Neural progenitor cell (in vitro differentiated cells): ENCODE data around the gene RPL7A. TPM values are rescaled to one million over a fixed set of nuclear protein-coding genes. Genes with fewer than 3 reads are reported as not detected.
"Not testable (repeated sequence)": the region's sequence is repeated elsewhere in the genome, so short reads cannot be mapped to it uniquely, and the experiment has no call there.

Experiments used
- DNase-seq: peaks from one replicate; pipeline ENCODE4 v3.0.0-alpha.2; 2016; ENCODE audit warnings: low spot score
- H2AFZ ChIP-seq: fragments of 200-600 bp; sonication (generic); replicated peaks from 2 replicates; pipeline ENCODE4 v1.6.1; 2016; ENCODE audit warnings: antibody characterized with exemption
- H3F3A ChIP-seq: fragments of 200-600 bp; sonication (generic); 2 replicates; pipeline ENCODE4 v1.6.1; 2016; ENCODE audit warnings: antibody characterized with exemption, low read depth
- H3K27ac ChIP-seq: fragments of 200-600 bp; sonication (generic); 2 replicates; pipeline ENCODE4 v1.5.1; 2016; ENCODE audit warnings: mild to moderate bottlenecking
- H3K27me3 ChIP-seq: fragments of 200-600 bp; sonication (generic); 2 replicates; pipeline ENCODE4 v1.6.1; 2016; ENCODE audit warnings: mild to moderate bottlenecking, moderate library complexity
- H3K36me3 ChIP-seq: fragments of 200-600 bp; sonication (generic); 2 replicates; pipeline ENCODE4 v1.5.1; 2016
- H3K4me1 ChIP-seq: fragments of 200-600 bp; sonication (generic); 2 replicates; pipeline ENCODE4 v1.6.1; 2016; ENCODE audit warnings: mixed run types
- H3K4me2 ChIP-seq: fragments of 200-600 bp; sonication (generic); 2 replicates; pipeline ENCODE4 v1.6.1; 2016
- H3K4me3 ChIP-seq: fragments of 200-600 bp; sonication (generic); 2 replicates; pipeline ENCODE4 v1.5.1; 2016
- H3K79me2 ChIP-seq: fragments of 200-600 bp; sonication (generic); 2 replicates; pipeline ENCODE4 v1.6.1; 2016; ENCODE audit warnings: low read depth
- H3K9ac ChIP-seq: fragments of 200-600 bp; sonication (generic); 2 replicates; pipeline ENCODE4 v1.6.1; 2016
- H3K9me3 ChIP-seq: fragments of 200-600 bp; sonication (generic); 2 replicates; pipeline ENCODE4 v1.5.1; 2016; ENCODE audit warnings: low read depth
- H4K20me1 ChIP-seq: fragments of 200-600 bp; sonication (generic); 2 replicates; pipeline ENCODE4 v1.6.1; 2016; ENCODE audit warnings: low read depth
- H3K27ac Mint-ChIP-seq: 3 replicates; pipeline ENCODE4 v1.8.0; 2021; ENCODE audit warnings: mixed read lengths
- H3K27me3 Mint-ChIP-seq: 2 replicates; pipeline ENCODE4 v1.8.0; 2022; ENCODE audit warnings: low read depth, mild to moderate bottlenecking, inconsistent platforms, moderate library complexity, mixed read lengths; ENCODE audit not compliant: insufficient read depth
- H3K36me3 Mint-ChIP-seq: 3 replicates; pipeline ENCODE4 v1.8.0; 2021; ENCODE audit warnings: mixed read lengths
- H3K4me1 Mint-ChIP-seq: 3 replicates; pipeline ENCODE4 v1.8.0; 2021; ENCODE audit warnings: mixed read lengths
- H3K4me3 Mint-ChIP-seq: 3 replicates; pipeline ENCODE4 v1.8.0; 2021; ENCODE audit warnings: mild to moderate bottlenecking, moderate library complexity, mixed read lengths
- H3K9me3 Mint-ChIP-seq: 3 replicates; pipeline ENCODE4 v1.8.0; 2020; ENCODE audit warnings: mixed read lengths
- CTCF ChIP-seq: fragments of 200-600 bp; sonication (generic); IDR thresholded peaks from 2 replicates; pipeline ENCODE4 v1.5.1; 2017; ENCODE audit warnings: antibody characterized with exemption, mild to moderate bottlenecking
- EZH2 ChIP-seq: fragments of 200-600 bp; sonication (generic); IDR thresholded peaks from 2 replicates; pipeline ENCODE4 v1.6.1; 2017; ENCODE audit warnings: antibody characterized with exemption, mild to moderate bottlenecking, moderate library complexity
- EZH2phosphoT487 ChIP-seq: fragments of 200-600 bp; sonication (generic); IDR thresholded peaks from 2 replicates; pipeline ENCODE4 v1.6.1; 2017; ENCODE audit warnings: antibody characterized with exemption
- total RNA-seq: library from RNA; depleted of rRNA; stranded (reverse); fragments of >200 nt; gene quantifications from 2 replicates; pipeline ENCODE4 v1.2.3, GENCODE V29; 2015; ENCODE audit warnings: low replicate concordance

The RPL7A gene
- 3,449 and 3,613 TPM in 2 replicates for total RNA-seq

- peaks cover 52% of the 10 kb centered on the region for H3F3A ChIP-seq
- peak within 1 kb of the TSS; percentile 97 for H3K27ac ChIP-seq
- Mint-ChIP-seq H3K36me3 (peaks cover 33% of the 10 kb centered on the region), H3K4me1 (peaks cover 25% of the 10 kb centered on the region), H3K27me3 (peaks cover 18% of the 10 kb centered on the region), H3K9me3 (no peaks in the 10 kb centered on the region), H3K4me3 (peak within 1 kb of the TSS; percentile 98), H3K27ac (peak within 1 kb of the TSS; percentile 99)
- H3K9ac ChIP-seq, result peak within 1 kb of the TSS; percentile 99
- peak within 1 kb of the TSS; percentile 100 for H3K4me2 ChIP-seq
- H3K36me3 ChIP-seq, result peaks cover 23% of the 10 kb centered on the region
- H3K9me3 ChIP-seq, result no peaks in the 10 kb centered on the region
- H3K4me3 ChIP-seq, result peak within 1 kb of the TSS; percentile 77
- peaks cover 15% of the 10 kb centered on the region for H3K4me1 ChIP-seq
- peaks cover 54% of the 10 kb centered on the region for H3K79me2 ChIP-seq
- H4K20me1 ChIP-seq, result peaks cover 64% of the 10 kb centered on the region
- H3K27me3 ChIP-seq, result no peaks in the 10 kb centered on the region
- peak; percentile 97 for DNase-seq
- peak within 1 kb of the TSS; percentile 57 for H2AFZ ChIP-seq
- TF ChIP-seq CTCF (no peak), EZH2phosphoT487 (no peak), EZH2 (no peak)
These were observed at the start of gene RPL7A, which contains the start of gene MED22 for GRCh38 chr9:133347985-133348717. Gene RPL7A, plus strand, starts transcription at chr9:133348218. Its CDS starts 26 bp downstream, at chr9:133348244. Gene MED22, minus strand, starts transcription at chr9:133348131. Its CDS starts 1,469 bp downstream, at chr9:133346662.

- H3K27me3 ChIP-seq, result peaks cover 12% of the 10 kb centered on the region
- DNase-seq, H3K36me3 ChIP-seq, H3K4me3 ChIP-seq, H3K27ac ChIP-seq, H3K9ac ChIP-seq, H2AFZ ChIP-seq, H3K27ac Mint-ChIP-seq, H3K79me2 ChIP-seq, H3K4me3 Mint-ChIP-seq, H3K9me3 Mint-ChIP-seq, H4K20me1 ChIP-seq, H3F3A ChIP-seq, H3K4me1 Mint-ChIP-seq, H3K9me3 ChIP-seq, H3K4me2 ChIP-seq, H3K4me1 ChIP-seq, H3K36me3 Mint-ChIP-seq: not testable (repeated sequence)
- peaks cover 13% of the 10 kb centered on the region for H3K27me3 Mint-ChIP-seq
These were observed 48.0 kb upstream of the RPL7A start for GRCh38 chr9:133299996-133300395.

- Histone ChIP-seq H3K9ac (no peak overlapping the region), H3K79me2 (no peaks in the 10 kb centered on the region), H3K4me2 (no peak overlapping the region), H3K27me3 (peaks cover 12% of the 10 kb centered on the region), H2AFZ (no peak overlapping the region), H3K27ac (no peak overlapping the region), H4K20me1 (no peaks in the 10 kb centered on the region), H3K4me1 (no peaks in the 10 kb centered on the region), H3F3A (no peaks in the 10 kb centered on the region), H3K36me3 (no peaks in the 10 kb centered on the region), H3K4me3 (no peak overlapping the region), H3K9me3 (no peaks in the 10 kb centered on the region)
- Mint-ChIP-seq H3K27me3 (peaks cover 13% of the 10 kb centered on the region), H3K4me1 (no peaks in the 10 kb centered on the region), H3K9me3 (peaks cover 6% of the 10 kb centered on the region), H3K4me3 (no peak overlapping the region), H3K36me3 (no peaks in the 10 kb centered on the region), H3K27ac (no peak overlapping the region)
- TF ChIP-seq EZH2 (no peak), EZH2phosphoT487 (no peak), CTCF (no peak)
- DNase-seq, result no peak
These were observed 46.5 kb upstream of the RPL7A start for GRCh38 chr9:133301253-133302230.
